Trophoblast cell (in vitro differentiated cells and primary cell): ENCODE data around the gene RASSF4.

Experiments used
- DNase-seq, 2 donors: peaks; one replicate each; pipeline ENCODE4 v3.0.0-alpha.2; 2016
- H2AFZ ChIP-seq: 2 replicates; pipeline ENCODE4 v1.6.1; 2013; ENCODE audit warnings: low read length, moderate library complexity, mild to moderate bottlenecking; ENCODE audit not compliant: insufficient read depth, poor library complexity
- H2AK5ac ChIP-seq: 2 replicates; pipeline ENCODE4 v1.6.1; 2013; ENCODE audit warnings: mild to moderate bottlenecking, low read length
- H2BK120ac ChIP-seq: 2 replicates; pipeline ENCODE4 v1.6.1; 2013; ENCODE audit warnings: low read length, mild to moderate bottlenecking, moderate library complexity; ENCODE audit not compliant: insufficient read depth, poor library complexity
- H2BK12ac ChIP-seq: 2 replicates; pipeline ENCODE4 v1.6.1; 2013; ENCODE audit warnings: mild to moderate bottlenecking, low read length, moderate library complexity
- H2BK5ac ChIP-seq: 2 replicates; pipeline ENCODE4 v1.6.1; 2013; ENCODE audit warnings: low read length, low read depth, moderate library complexity, mild to moderate bottlenecking; ENCODE audit not compliant: poor library complexity
- H3K14ac ChIP-seq: 2 replicates; pipeline ENCODE4 v1.6.1; 2013; ENCODE audit warnings: mild to moderate bottlenecking, low read length
- H3K18ac ChIP-seq: 2 replicates; pipeline ENCODE4 v1.6.1; 2013; ENCODE audit warnings: mild to moderate bottlenecking, low read length
- H3K23ac ChIP-seq: 2 replicates; pipeline ENCODE4 v1.6.1; 2013; ENCODE audit warnings: low read length
- H3K27ac ChIP-seq: 2 replicates; pipeline ENCODE4 v1.5.1; 2013; ENCODE audit warnings: low read depth, mild to moderate bottlenecking, inconsistent platforms, low read length, moderate library complexity
- H3K27me3 ChIP-seq: 2 replicates; pipeline ENCODE4 v1.6.1; 2013; ENCODE audit warnings: inconsistent platforms, mild to moderate bottlenecking, low read length, moderate library complexity; ENCODE audit not compliant: insufficient read depth
- H3K36me3 ChIP-seq, 2 experiments: 1 replicate in 1 of 2; 2 replicates in 1 of 2; pipeline ENCODE4 v1.6.1; 2013; ENCODE audit warnings: low read length in 2 of 2, mild to moderate bottlenecking in 2 of 2, moderate library complexity in 1 of 2; ENCODE audit not compliant: insufficient read depth in 2 of 2, control insufficient read depth in 1 of 2
- H3K4ac ChIP-seq: 2 replicates; pipeline ENCODE4 v1.6.1; 2013; ENCODE audit warnings: low read depth, mild to moderate bottlenecking, low read length, moderate library complexity
- H3K4me1 ChIP-seq, 2 experiments: 1 replicate in 1 of 2; 2 replicates in 1 of 2; pipeline ENCODE4 v1.6.1; 2013; ENCODE audit warnings: low read length in 2 of 2, mild to moderate bottlenecking in 2 of 2, moderate library complexity in 1 of 2; ENCODE audit not compliant: insufficient read depth in 2 of 2, control insufficient read depth in 1 of 2
- H3K4me2 ChIP-seq: 2 replicates; pipeline ENCODE4 v1.6.1; 2013; ENCODE audit warnings: inconsistent platforms, mild to moderate bottlenecking, low read length, moderate library complexity
- H3K4me3 ChIP-seq: 2 replicates; pipeline ENCODE4 v1.5.1; 2013; ENCODE audit warnings: mild to moderate bottlenecking, low read depth, low read length, inconsistent platforms
- H3K79me1 ChIP-seq: one replicate; pipeline ENCODE4 v1.6.1; 2013; ENCODE audit warnings: low read length
- H3K79me2 ChIP-seq: 2 replicates; pipeline ENCODE4 v1.6.1; 2013; ENCODE audit warnings: low read length, mild to moderate bottlenecking; ENCODE audit not compliant: control insufficient read depth, insufficient read depth, poor library complexity
- H3K9ac ChIP-seq: 2 replicates; pipeline ENCODE4 v1.6.1; 2013; ENCODE audit warnings: mild to moderate bottlenecking, low read length
- H3K9me3 ChIP-seq: 2 replicates; pipeline ENCODE4 v1.6.1; 2013; ENCODE audit warnings: low read depth, mild to moderate bottlenecking, control low read depth, inconsistent platforms, low read length; ENCODE audit not compliant: insufficient read depth
- H4K12ac ChIP-seq: 2 replicates; pipeline ENCODE4 v1.6.1; 2013; ENCODE audit warnings: low read depth, mild to moderate bottlenecking, low read length, moderate library complexity
- H4K8ac ChIP-seq: 2 replicates; pipeline ENCODE4 v1.6.1; 2013; ENCODE audit warnings: low read depth, mild to moderate bottlenecking, low read length, moderate library complexity
- H4K91ac ChIP-seq: one replicate; pipeline ENCODE4 v1.6.1; 2013; ENCODE audit warnings: low read depth, mild to moderate bottlenecking, low read length, moderate library complexity
- WGBS: extraction: QIAGEN DNeasy Blood & Tissue Kit; methylation state at CpG from one replicate; pipeline ENCODE4 v1.1.7; 2013; ENCODE audit warnings: missing lambda C conversion rate; ENCODE audit not compliant: insufficient read length, insufficient coverage; ENCODE audit errors: extremely low coverage; 5-methylcytosine and 5-hydroxymethylcytosine counted together

The RASSF4 gene

GRCh38 chr10:44994752-44995530 lies 35.3 kb downstream of the RASSF4 start:
- Histone ChIP-seq H3K79me1 (peaks cover 42% of the 10 kb centered on the region), H2AK5ac (peak overlapping the region; percentile 95), H2BK5ac (peak overlapping the region; percentile 86), H3K4me1 (peaks cover 23 to 27% of the 10 kb centered on the region in 2 experiments), H3K79me2 (peaks cover 4% of the 10 kb centered on the region), H2BK12ac (peak overlapping the region; percentile 76), H3K23ac (no peak overlapping the region), H3K9me3 (no peaks in the 10 kb centered on the region), H3K4me2 (no peak overlapping the region), H4K12ac (peak overlapping the region; percentile 14), H3K9ac (no peak overlapping the region), H4K91ac (peak overlapping the region; percentile 94), H3K27me3 (no peaks in the 10 kb centered on the region), H3K4ac (peak overlapping the region; percentile 49), H4K8ac (peak overlapping the region; percentile 64), H3K14ac (peak overlapping the region; percentile 77), H3K18ac (peak overlapping the region; percentile 87), H3K4me3 (no peak overlapping the region), H3K36me3 (peaks cover 2 to 12% of the 10 kb centered on the region in 2 experiments), H3K27ac (peak overlapping the region; percentile 70), H2AFZ (peak overlapping the region; percentile 68), H2BK120ac (peak overlapping the region; percentile 92)
- peak in 1 of 2 donors; percentile 14 for DNase-seq
- no CpG with 5 or more reads among the region's 9 CpGs for WGBS

- Histone ChIP-seq H4K12ac (no peak overlapping the region), H3K9me3 (no peaks in the 10 kb centered on the region), H2BK5ac (peak overlapping the region; percentile 34), H4K8ac (no peak overlapping the region), H3K79me1 (peaks cover 47% of the 10 kb centered on the region), H3K79me2 (peaks cover 5% of the 10 kb centered on the region), H3K4me3 (no peak overlapping the region), H3K27me3 (no peaks in the 10 kb centered on the region), H4K91ac (no peak overlapping the region), H3K4me2 (no peak overlapping the region), H3K9ac (no peak overlapping the region), H3K23ac (no peak overlapping the region), H3K27ac (peak overlapping the region; percentile 70), H2BK12ac (no peak overlapping the region), H3K4ac (no peak overlapping the region), H3K18ac (no peak overlapping the region), H3K14ac (no peak overlapping the region), H2AK5ac (no peak overlapping the region), H2BK120ac (no peak overlapping the region), H3K4me1 (peaks cover 23 to 27% of the 10 kb centered on the region in 2 experiments), H2AFZ (no peak overlapping the region), H3K36me3 (peaks cover 2 to 12% of the 10 kb centered on the region in 2 experiments)
- WGBS = no CpG with 5 or more reads among the region's 4 CpGs
- DNase-seq = no peak
These were observed 35.9 kb downstream of the RASSF4 start for GRCh38 chr10:44995581-44995913.

GRCh38 chr10:44995914-44996669 lies 36.5 kb downstream of the RASSF4 start:
- peak overlapping the region; percentile 52 for H3K14ac ChIP-seq
- H3K4me1 ChIP-seq = peaks cover 23 to 27% of the 10 kb centered on the region in 2 experiments
- no peak overlapping the region for H3K23ac ChIP-seq
- H2BK120ac ChIP-seq = peak overlapping the region; percentile 9
- peak overlapping the region; percentile 47 for H2BK5ac ChIP-seq
- peaks cover 2 to 12% of the 10 kb centered on the region in 2 experiments for H3K36me3 ChIP-seq
- peak overlapping the region; percentile 1 for H2BK12ac ChIP-seq
- no peaks in the 10 kb centered on the region for H3K9me3 ChIP-seq
- no peak overlapping the region for H3K9ac ChIP-seq
- H3K79me2 ChIP-seq = peaks cover 9% of the 10 kb centered on the region
- peak overlapping the region; percentile 25 for H3K18ac ChIP-seq
- peak overlapping the region; percentile 70 for H3K27ac ChIP-seq
- peak overlapping the region; percentile 74 for H4K91ac ChIP-seq
- no peak overlapping the region for H3K4me3 ChIP-seq
- no peak overlapping the region for H3K4ac ChIP-seq
- DNase-seq = peak in 1 of 2 donors; percentile 68
- H4K8ac ChIP-seq = peak overlapping the region; percentile 33
- no CpG with 5 or more reads among the region's 9 CpGs for WGBS
- H2AK5ac ChIP-seq = peak overlapping the region; percentile 49
- H4K12ac ChIP-seq = no peak overlapping the region
- no peaks in the 10 kb centered on the region for H3K27me3 ChIP-seq
- no peak overlapping the region for H3K4me2 ChIP-seq
- peak overlapping the region; percentile 15 for H2AFZ ChIP-seq
- peaks cover 52% of the 10 kb centered on the region for H3K79me1 ChIP-seq

DNA sequence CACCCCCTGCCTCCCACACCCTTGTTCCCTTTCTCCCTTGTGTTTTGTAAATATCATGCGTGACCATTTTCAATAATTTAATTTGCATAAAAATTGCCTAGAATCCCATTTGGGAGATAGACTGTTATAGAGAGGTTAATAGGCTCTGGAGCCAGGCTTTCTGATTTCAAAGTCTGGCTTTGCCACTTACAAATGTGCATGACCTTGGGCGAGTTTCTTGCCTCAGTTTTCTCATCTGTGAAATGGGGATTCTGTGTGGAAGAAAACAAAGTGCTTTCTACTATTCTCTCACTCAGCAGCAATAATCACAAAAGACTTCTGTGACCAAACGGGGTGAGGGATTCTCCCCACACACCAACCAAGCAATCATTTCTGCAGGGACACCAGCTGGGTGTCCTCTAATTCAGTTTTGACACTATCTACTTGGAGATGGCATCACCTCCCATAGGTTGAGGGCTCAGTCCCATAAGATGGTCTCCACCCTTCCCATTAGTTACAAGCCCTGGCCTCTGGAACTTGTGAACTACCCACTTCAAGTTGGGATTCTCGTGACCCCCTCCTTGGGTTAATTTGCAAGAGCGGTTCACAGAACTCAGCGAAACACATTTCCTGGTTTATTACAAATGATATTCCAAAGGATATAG lies 37.6 kb downstream of the RASSF4 start:
- H2BK12ac ChIP-seq = no peak overlapping the region
- H2AFZ ChIP-seq = no peak overlapping the region
- H3K18ac ChIP-seq = no peak overlapping the region
- H3K27me3 ChIP-seq = no peaks in the 10 kb centered on the region
- no peak overlapping the region for H4K91ac ChIP-seq
- H3K4ac ChIP-seq = no peak overlapping the region
- no peak overlapping the region for H3K23ac ChIP-seq
- H4K8ac ChIP-seq = no peak overlapping the region
- peak overlapping the region; percentile 9 for H2BK120ac ChIP-seq
- peaks cover 13% of the 10 kb centered on the region for H3K79me2 ChIP-seq
- no CpG with 5 or more reads among the region's 6 CpGs for WGBS
- H2BK5ac ChIP-seq = no peak overlapping the region
- no peaks in the 10 kb centered on the region for H3K9me3 ChIP-seq
- peaks cover 23 to 27% of the 10 kb centered on the region in 2 experiments for H3K4me1 ChIP-seq
- no peak overlapping the region for H3K27ac ChIP-seq
- no peak overlapping the region for H2AK5ac ChIP-seq
- no peak overlapping the region for H3K4me2 ChIP-seq
- peaks cover 53% of the 10 kb centered on the region for H3K79me1 ChIP-seq
- no peak overlapping the region for H3K9ac ChIP-seq
- H3K4me3 ChIP-seq = no peak overlapping the region
- no peak overlapping the region for H4K12ac ChIP-seq
- no peak overlapping the region for H3K14ac ChIP-seq
- DNase-seq = no peak
- peaks cover 2 to 8% of the 10 kb centered on the region in 2 experiments for H3K36me3 ChIP-seq
